Measurements from ENCODE around the gene NGEF.

DNA sequence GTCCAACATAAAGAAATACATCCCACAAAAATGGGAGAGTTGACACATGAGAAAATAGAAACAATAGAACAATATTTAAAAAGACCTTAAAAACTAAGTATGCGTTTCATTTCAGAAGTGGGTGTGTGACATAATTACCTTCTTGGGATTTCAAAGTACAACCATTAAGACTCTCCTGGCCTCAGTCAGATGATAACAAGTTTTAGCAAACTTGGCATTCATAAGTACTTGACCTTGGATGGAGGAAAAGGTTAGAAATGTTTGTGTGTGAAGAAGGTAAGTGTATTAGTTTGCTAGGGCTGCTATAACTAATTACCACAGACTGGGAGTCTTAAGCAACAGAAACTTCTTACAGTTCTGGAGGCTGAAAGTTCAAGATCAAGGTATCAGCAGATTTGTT lies 4.9 kb upstream of the NGEF start:
- no peak for TF ChIP-seq TAF1 (IDR thresholded peaks at IDR 0.05; ENCODE audit: borderline replicate concordance, insufficient read depth, low read length)
- TF ChIP-seq, protein P1, sequence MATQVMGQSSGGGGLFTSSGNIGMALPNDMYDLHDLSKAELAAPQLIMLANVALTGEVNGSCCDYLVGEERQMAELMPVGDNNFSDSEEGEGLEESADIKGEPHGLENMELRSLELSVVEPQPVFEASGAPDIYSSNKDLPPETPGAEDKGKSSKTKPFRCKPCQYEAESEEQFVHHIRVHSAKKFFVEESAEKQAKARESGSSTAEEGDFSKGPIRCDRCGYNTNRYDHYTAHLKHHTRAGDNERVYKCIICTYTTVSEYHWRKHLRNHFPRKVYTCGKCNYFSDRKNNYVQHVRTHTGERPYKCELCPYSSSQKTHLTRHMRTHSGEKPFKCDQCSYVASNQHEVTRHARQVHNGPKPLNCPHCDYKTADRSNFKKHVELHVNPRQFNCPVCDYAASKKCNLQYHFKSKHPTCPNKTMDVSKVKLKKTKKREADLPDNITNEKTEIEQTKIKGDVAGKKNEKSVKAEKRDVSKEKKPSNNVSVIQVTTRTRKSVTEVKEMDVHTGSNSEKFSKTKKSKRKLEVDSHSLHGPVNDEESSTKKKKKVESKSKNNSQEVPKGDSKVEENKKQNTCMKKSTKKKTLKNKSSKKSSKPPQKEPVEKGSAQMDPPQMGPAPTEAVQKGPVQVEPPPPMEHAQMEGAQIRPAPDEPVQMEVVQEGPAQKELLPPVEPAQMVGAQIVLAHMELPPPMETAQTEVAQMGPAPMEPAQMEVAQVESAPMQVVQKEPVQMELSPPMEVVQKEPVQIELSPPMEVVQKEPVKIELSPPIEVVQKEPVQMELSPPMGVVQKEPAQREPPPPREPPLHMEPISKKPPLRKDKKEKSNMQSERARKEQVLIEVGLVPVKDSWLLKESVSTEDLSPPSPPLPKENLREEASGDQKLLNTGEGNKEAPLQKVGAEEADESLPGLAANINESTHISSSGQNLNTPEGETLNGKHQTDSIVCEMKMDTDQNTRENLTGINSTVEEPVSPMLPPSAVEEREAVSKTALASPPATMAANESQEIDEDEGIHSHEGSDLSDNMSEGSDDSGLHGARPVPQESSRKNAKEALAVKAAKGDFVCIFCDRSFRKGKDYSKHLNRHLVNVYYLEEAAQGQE (IDR thresholded peaks at IDR 0.05; ENCODE audit: insufficient read depth in 1 of 2, low read depth in 2 of 2, low read length in 2 of 2): no peak
- TF ChIP-seq POLR2AphosphoS5 (IDR thresholded peaks at IDR 0.05; ENCODE audit: low read depth, low read length): no peak
- TF ChIP-seq SIN3A (IDR thresholded peaks at IDR 0.05; ENCODE audit: borderline replicate concordance, insufficient read depth, low read length): no peak
